ENCODE measurements around the gene FOXN3.

- no peak for TF ChIP-seq CTCF (IDR thresholded peaks at IDR 0.05)
- TF ChIP-seq ZFX (IDR thresholded peaks at IDR 0.05; ENCODE audit: borderline replicate concordance), result no peak
Measured at GRCh38 chr14:89123215-89123614, 293.8 kb downstream of the FOXN3 start.

All from 22Rv1 (cell line).